ENCODE results near the gene ANKRD16.
A peak's percentile ranks its signal among the peaks of the same experiment; 100 is the strongest.
"Not testable (repeated sequence)": the region's sequence is repeated elsewhere in the genome, so short reads cannot be mapped to it uniquely, and the experiment has no call there.

ANKRD16 gene

GRCh38 chr10:5889624-5890451 is at the start of gene ANKRD16, which contains the start of gene FBH1:
TSS of gene ANKRD16 (minus strand) at chr10:5889893. CDS start at chr10:5889354, 539 bp downstream.
TSS of gene FBH1 (plus strand) at chr10:5890243. CDS start at chr10:5890346, 103 bp downstream.
- peak; percentile 98 for DNase-seq (ENCODE audit: low read depth in 2 of 2)

GRCh38 chr10:5938291-5938690 is 48.6 kb upstream of the ANKRD16 start:
- DNase-seq (ENCODE audit: low read depth in 2 of 2) = no peak

GRCh38 chr10:5937016-5937415 is 47.3 kb upstream of the ANKRD16 start:
- no peak for DNase-seq (ENCODE audit: low read depth in 2 of 2)

- no peak for DNase-seq (ENCODE audit: low read depth in 2 of 2)
Measured at GRCh38 chr10:5935628-5936027, 45.9 kb upstream of the ANKRD16 start.

- DNase-seq (ENCODE audit: low read depth in 2 of 2) = no peak
Measured at GRCh38 chr10:5933909-5934546, 44.3 kb upstream of the ANKRD16 start.

GRCh38 chr10:5932345-5932744 is 42.7 kb upstream of the ANKRD16 start:
- DNase-seq (ENCODE audit: low read depth in 2 of 2) = no peak

GRCh38 chr10:5930272-5930671 is 40.6 kb upstream of the ANKRD16 start:
- DNase-seq (ENCODE audit: low read depth in 2 of 2) = no peak

GRCh38 chr10:5929442-5929841 is 39.7 kb upstream of the ANKRD16 start:
- DNase-seq (ENCODE audit: low read depth in 2 of 2) = no peak

GRCh38 chr10:5927306-5927705 is 37.6 kb upstream of the ANKRD16 start:
- no peak for DNase-seq (ENCODE audit: low read depth in 2 of 2)

- no peak for DNase-seq (ENCODE audit: low read depth in 2 of 2)
Measured at GRCh38 chr10:5924889-5925288, 35.2 kb upstream of the ANKRD16 start.

GRCh38 chr10:5921746-5922145 is 32.1 kb upstream of the ANKRD16 start:
- DNase-seq (ENCODE audit: low read depth in 2 of 2) = no peak

GRCh38 chr10:5919568-5919967 is 29.9 kb upstream of the ANKRD16 start:
- DNase-seq (ENCODE audit: low read depth in 2 of 2) = no peak

GRCh38 chr10:5918763-5919162 is 29.1 kb upstream of the ANKRD16 start:
- DNase-seq (ENCODE audit: low read depth in 2 of 2) = no peak

GRCh38 chr10:5917305-5917704 is 27.6 kb upstream of the ANKRD16 start:
- DNase-seq (ENCODE audit: low read depth in 2 of 2) = no peak

GRCh38 chr10:5915451-5915850 is 25.8 kb upstream of the ANKRD16 start:
- no peak for DNase-seq (ENCODE audit: low read depth in 2 of 2)

- DNase-seq (ENCODE audit: low read depth in 2 of 2) = no peak
Measured at GRCh38 chr10:5913736-5914135, 24.0 kb upstream of the ANKRD16 start.

GRCh38 chr10:5911670-5912069 is 22.0 kb upstream of the ANKRD16 start:
- no peak for DNase-seq (ENCODE audit: low read depth in 2 of 2)

- no peak for DNase-seq (ENCODE audit: low read depth in 2 of 2)
Measured at GRCh38 chr10:5910323-5911100, 20.8 kb upstream of the ANKRD16 start.

GRCh38 chr10:5908676-5909075 is 19.0 kb upstream of the ANKRD16 start:
- DNase-seq (ENCODE audit: low read depth in 2 of 2) = not testable (repeated sequence)

GRCh38 chr10:5906651-5907050 is 17.0 kb upstream of the ANKRD16 start:
- no peak for DNase-seq (ENCODE audit: low read depth in 2 of 2)

- DNase-seq (ENCODE audit: low read depth in 2 of 2) = no peak
Measured at GRCh38 chr10:5905854-5906507, 16.3 kb upstream of the ANKRD16 start.

- DNase-seq (ENCODE audit: low read depth in 2 of 2) = no peak
Measured at GRCh38 chr10:5904227-5904626, 14.5 kb upstream of the ANKRD16 start.
